OCI-LY1 (cell line): ENCODE results near the gene PLXNB3.

ENCODE experiments used
- H2AFZ ChIP-seq: fragments of 200-600 bp; sonication (generic), shearing (Covaris generic); 2 replicates; pipeline ENCODE4 v1.6.0; 2014; ENCODE audit warnings: antibody characterized with exemption, mild to moderate bottlenecking, low read length
- H3F3A ChIP-seq: fragments of 200-600 bp; sonication (generic), shearing (Covaris generic); 2 replicates; pipeline ENCODE4 v1.6.0; 2014; ENCODE audit warnings: mild to moderate bottlenecking, antibody characterized with exemption, low read length, moderate library complexity; ENCODE audit not compliant: insufficient read depth
- H3K27ac ChIP-seq: fragments of 200-600 bp; sonication (generic); 2 replicates; pipeline ENCODE4 v1.5.1; 2014; ENCODE audit warnings: low read length, mixed run types, mild to moderate bottlenecking, low read depth; ENCODE audit not compliant: poor library complexity, severe bottlenecking
- H3K27me3 ChIP-seq: fragments of 200-600 bp; sonication (generic); 2 replicates; pipeline ENCODE4 v1.6.0; 2014; ENCODE audit warnings: antibody characterized with exemption, mild to moderate bottlenecking, low read length, moderate library complexity; ENCODE audit not compliant: insufficient read depth
- H3K36me3 ChIP-seq: fragments of 200-600 bp; sonication (generic); 2 replicates; pipeline ENCODE4 v1.6.1; 2014; ENCODE audit warnings: mild to moderate bottlenecking, antibody characterized with exemption, low read length, moderate library complexity, mixed read lengths; ENCODE audit not compliant: insufficient read depth
- H3K4me1 ChIP-seq: fragments of 200-600 bp; sonication (generic); 2 replicates; pipeline ENCODE4 v1.5.1; 2014; ENCODE audit warnings: mild to moderate bottlenecking, low read length, moderate library complexity; ENCODE audit not compliant: insufficient read depth, severe bottlenecking
- H3K4me2 ChIP-seq: fragments of 200-600 bp; sonication (generic), shearing (Covaris generic); 2 replicates; pipeline ENCODE4 v1.6.1; 2014; ENCODE audit warnings: low read length
- H3K4me3 ChIP-seq: fragments of 200-600 bp; sonication (generic); 2 replicates; pipeline ENCODE4 v1.5.1; 2014; ENCODE audit warnings: low read length, low read depth, mild to moderate bottlenecking, mixed read lengths; ENCODE audit not compliant: poor library complexity, severe bottlenecking
- H3K79me2 ChIP-seq: fragments of 200-600 bp; shearing (Covaris generic); 2 replicates; pipeline ENCODE4 v1.6.1; 2016; ENCODE audit warnings: mixed run types, low read length, mixed read lengths; ENCODE audit not compliant: insufficient read depth
- H3K9ac ChIP-seq: fragments of 200-600 bp; sonication (generic), shearing (Covaris generic); 2 replicates; pipeline ENCODE4 v1.6.1; 2014; ENCODE audit warnings: mild to moderate bottlenecking, low read length, mixed read lengths
- H3K9me2 ChIP-seq: fragments of 200-600 bp; sonication (generic), shearing (Covaris generic); 2 replicates; pipeline ENCODE4 v1.6.1; 2014; ENCODE audit warnings: low read depth, mild to moderate bottlenecking, low read length, mixed read lengths
- H3K9me3 ChIP-seq: fragments of 200-600 bp; shearing (Covaris generic); 2 replicates; pipeline ENCODE4 v1.6.1; 2014; ENCODE audit warnings: low read length, mixed read lengths
- H4K20me1 ChIP-seq: fragments of 200-600 bp; sonication (generic), shearing (Covaris generic); 2 replicates; pipeline ENCODE4 v1.6.0; 2016; ENCODE audit warnings: mild to moderate bottlenecking, low read length; ENCODE audit not compliant: insufficient read depth
- EZH2 ChIP-seq: fragments of 200-600 bp; sonication (generic), shearing (Covaris generic); IDR thresholded peaks from 2 replicates; pipeline ENCODE4 v1.8.0; 2017; ENCODE audit warnings: borderline replicate concordance, mixed run types, mild to moderate bottlenecking, antibody characterized with exemption, low read length, moderate library complexity, mixed read lengths
- TF ChIP-seq, protein P1 (sequence below): fragments of 200-600 bp; sonication (generic), shearing (Covaris generic); IDR thresholded peaks from 2 replicates; pipeline ENCODE4 v1.5.1; 2017; ENCODE audit warnings: mild to moderate bottlenecking, antibody characterized with exemption, low read length, moderate library complexity, mixed read lengths

PLXNB3 gene

DNA sequence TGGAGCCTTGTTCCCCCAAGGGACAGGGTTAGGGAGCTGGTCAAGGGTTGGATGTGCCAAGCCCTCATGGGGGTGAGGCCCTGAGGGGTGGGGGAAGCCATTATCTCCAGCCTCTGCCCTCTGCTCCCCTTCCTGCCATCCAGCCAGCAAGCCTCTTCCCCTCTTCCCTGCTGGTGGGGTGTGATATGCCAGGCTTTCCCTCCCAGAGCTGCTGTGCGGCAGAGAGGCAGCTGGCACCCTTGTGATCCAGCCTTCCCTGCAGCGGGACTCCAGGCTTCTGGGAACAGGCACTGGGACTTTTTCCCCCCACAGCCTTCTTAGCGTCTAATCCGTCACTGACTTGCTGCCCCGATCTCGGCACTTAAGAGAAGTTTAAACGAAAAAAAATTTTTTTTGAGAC is 36.7 kb downstream of the PLXNB3 start:
- no peaks in the 10 kb centered on the region for H3K9me2 ChIP-seq
- H4K20me1 ChIP-seq, result no peaks in the 10 kb centered on the region
- H3K4me3 ChIP-seq, result no peak overlapping the region
- TF ChIP-seq, protein P1, sequence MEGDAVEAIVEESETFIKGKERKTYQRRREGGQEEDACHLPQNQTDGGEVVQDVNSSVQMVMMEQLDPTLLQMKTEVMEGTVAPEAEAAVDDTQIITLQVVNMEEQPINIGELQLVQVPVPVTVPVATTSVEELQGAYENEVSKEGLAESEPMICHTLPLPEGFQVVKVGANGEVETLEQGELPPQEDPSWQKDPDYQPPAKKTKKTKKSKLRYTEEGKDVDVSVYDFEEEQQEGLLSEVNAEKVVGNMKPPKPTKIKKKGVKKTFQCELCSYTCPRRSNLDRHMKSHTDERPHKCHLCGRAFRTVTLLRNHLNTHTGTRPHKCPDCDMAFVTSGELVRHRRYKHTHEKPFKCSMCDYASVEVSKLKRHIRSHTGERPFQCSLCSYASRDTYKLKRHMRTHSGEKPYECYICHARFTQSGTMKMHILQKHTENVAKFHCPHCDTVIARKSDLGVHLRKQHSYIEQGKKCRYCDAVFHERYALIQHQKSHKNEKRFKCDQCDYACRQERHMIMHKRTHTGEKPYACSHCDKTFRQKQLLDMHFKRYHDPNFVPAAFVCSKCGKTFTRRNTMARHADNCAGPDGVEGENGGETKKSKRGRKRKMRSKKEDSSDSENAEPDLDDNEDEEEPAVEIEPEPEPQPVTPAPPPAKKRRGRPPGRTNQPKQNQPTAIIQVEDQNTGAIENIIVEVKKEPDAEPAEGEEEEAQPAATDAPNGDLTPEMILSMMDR, result no peak
- no peak for TF ChIP-seq EZH2
- no peak overlapping the region for H3K4me2 ChIP-seq
- no peak overlapping the region for H3K27ac ChIP-seq
- H3K9me3 ChIP-seq, result no peaks in the 10 kb centered on the region
- H3K27me3 ChIP-seq, result no peaks in the 10 kb centered on the region
- no peak overlapping the region for H3K9ac ChIP-seq
- H3F3A ChIP-seq, result no peaks in the 10 kb centered on the region
- peaks cover 36% of the 10 kb centered on the region for H3K36me3 ChIP-seq
- H2AFZ ChIP-seq, result no peak overlapping the region
- H3K4me1 ChIP-seq, result peaks cover 5% of the 10 kb centered on the region
- H3K79me2 ChIP-seq, result no peaks in the 10 kb centered on the region

DNA sequence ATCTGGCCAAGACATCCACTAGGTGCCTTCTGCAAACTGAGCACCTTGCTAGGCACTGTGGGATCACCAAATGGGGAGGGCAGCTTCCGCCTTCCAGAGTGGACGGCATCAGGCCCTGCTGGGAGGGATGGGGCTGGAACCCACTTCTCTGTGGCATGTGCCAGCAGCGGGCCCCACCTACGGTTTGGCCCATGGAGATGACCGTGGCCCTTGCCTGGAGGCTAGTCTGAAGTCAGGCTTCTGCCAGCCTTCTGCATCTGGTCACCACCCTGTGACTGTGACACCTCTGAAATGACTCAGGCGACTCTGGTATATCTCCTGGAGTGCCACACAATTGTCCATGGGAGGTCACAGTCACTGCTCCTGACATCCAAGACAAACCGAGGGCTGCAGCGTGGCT is 37.6 kb downstream of the PLXNB3 start:
- H3K4me3 ChIP-seq, result no peak overlapping the region
- H3K4me2 ChIP-seq, result no peak overlapping the region
- H3K27ac ChIP-seq, result no peak overlapping the region
- no peaks in the 10 kb centered on the region for H4K20me1 ChIP-seq
- H3K9me3 ChIP-seq, result no peaks in the 10 kb centered on the region
- no peak for TF ChIP-seq EZH2
- TF ChIP-seq, protein P1, result no peak
- no peaks in the 10 kb centered on the region for H3K79me2 ChIP-seq
- no peak overlapping the region for H2AFZ ChIP-seq
- peaks cover 27% of the 10 kb centered on the region for H3K36me3 ChIP-seq
- H3K4me1 ChIP-seq, result no peaks in the 10 kb centered on the region
- no peaks in the 10 kb centered on the region for H3F3A ChIP-seq
- H3K9ac ChIP-seq, result no peak overlapping the region
- no peaks in the 10 kb centered on the region for H3K27me3 ChIP-seq
- H3K9me2 ChIP-seq, result no peaks in the 10 kb centered on the region

DNA sequence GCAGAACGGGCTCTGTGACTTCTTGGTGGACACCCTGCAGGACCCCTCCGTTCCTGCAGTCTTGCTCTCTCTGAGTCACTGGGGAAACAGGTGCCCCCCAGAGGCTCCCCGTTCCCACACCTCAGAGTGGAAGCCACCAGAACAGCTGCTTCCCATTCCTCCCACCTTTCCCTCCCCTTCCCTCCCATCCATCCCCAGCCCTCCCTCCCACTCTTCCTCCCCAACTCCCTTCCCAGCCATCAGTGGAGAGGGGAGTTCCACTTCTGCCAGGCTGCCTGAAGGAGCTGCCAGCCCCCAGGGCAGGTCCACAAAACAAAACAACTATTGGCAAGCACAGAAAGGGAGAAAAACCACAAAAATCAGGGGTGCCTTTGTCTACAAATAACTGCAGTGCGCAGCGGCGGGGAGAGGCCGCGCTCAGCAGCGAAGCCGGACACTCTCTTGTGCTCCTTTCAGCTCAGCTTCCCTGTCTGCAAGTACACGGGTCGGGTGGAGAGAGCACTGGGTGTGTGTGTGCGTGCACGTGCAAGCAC is 38.5 kb downstream of the PLXNB3 start:
- no peak overlapping the region for H3K4me2 ChIP-seq
- H4K20me1 ChIP-seq, result no peaks in the 10 kb centered on the region
- H3K9me2 ChIP-seq, result no peaks in the 10 kb centered on the region
- H3K27me3 ChIP-seq, result no peaks in the 10 kb centered on the region
- H3K79me2 ChIP-seq, result no peaks in the 10 kb centered on the region
- TF ChIP-seq EZH2, result no peak
- TF ChIP-seq, protein P1, result no peak
- no peaks in the 10 kb centered on the region for H3K9me3 ChIP-seq
- H3K4me3 ChIP-seq, result no peak overlapping the region
- peaks cover 18% of the 10 kb centered on the region for H3K36me3 ChIP-seq
- no peak overlapping the region for H3K27ac ChIP-seq
- H3K9ac ChIP-seq, result no peak overlapping the region
- no peak overlapping the region for H2AFZ ChIP-seq
- no peaks in the 10 kb centered on the region for H3F3A ChIP-seq
- H3K4me1 ChIP-seq, result no peaks in the 10 kb centered on the region
